H1 (cell line): Measurements from ENCODE around the gene TTC28.

Experiments
- ASH2L ChIP-seq: fragments of 200-600, 300-600 bp; sonication (generic); IDR thresholded peaks from one replicate; pipeline ENCODE4 v1.7.1; 2017; ENCODE audit warnings: low read length
- ATF3 ChIP-seq: IDR thresholded peaks from 2 replicates; pipeline ENCODE4 v1.6.1; 2011; ENCODE audit warnings: low read depth, mild to moderate bottlenecking, low read length; ENCODE audit not compliant: insufficient read depth
- BCL11A ChIP-seq, 2 experiments: IDR thresholded peaks; one replicate each; pipeline ENCODE4 v1.6.1; 2011; ENCODE audit warnings: low read depth in 2 of 2, low read length in 2 of 2, mild to moderate bottlenecking in 2 of 2
- CTCF ChIP-seq, 3 experiments: IDR thresholded peaks; 1 replicate in 2 of 3; 2 replicates in 1 of 3; pipeline versions ENCODE4 v1.5.1 to v1.6.1; 2011; ENCODE audit warnings: low read length in 3 of 3, mild to moderate bottlenecking in 3 of 3, inconsistent platforms in 2 of 3, low read depth in 1 of 3, moderate library complexity in 1 of 3; ENCODE audit not compliant: insufficient read depth in 1 of 3; ENCODE audit errors: control extremely low read depth in 1 of 3
- EP300 ChIP-seq, 2 experiments: IDR thresholded peaks; 1 replicate in 1 of 2; 2 replicates in 1 of 2; pipeline ENCODE4 v1.6.1; 2011 to 2012; ENCODE audit warnings: low read depth in 2 of 2, low read length in 2 of 2, mild to moderate bottlenecking in 2 of 2, borderline replicate concordance in 1 of 2, inconsistent platforms in 1 of 2, moderate library complexity in 1 of 2
- EZH2 ChIP-seq: fragments of 200-600 bp; sonication (generic); IDR thresholded peaks from 2 replicates; pipeline ENCODE4 v1.7.1; 2012; ENCODE audit warnings: low read depth, mild to moderate bottlenecking, moderate library complexity, low read length, inconsistent platforms; ENCODE audit not compliant: severe bottlenecking
- JUND ChIP-seq: IDR thresholded peaks from 2 replicates; pipeline ENCODE4 v1.6.1; 2011; ENCODE audit warnings: mild to moderate bottlenecking, improper control_type of control experiment, low read length
- MAX ChIP-seq: IDR thresholded peaks from 2 replicates; pipeline ENCODE4 v1.6.1; 2012; ENCODE audit warnings: inconsistent platforms
- NRF1 ChIP-seq: IDR thresholded peaks from 2 replicates; pipeline ENCODE4 v1.6.1; 2011; ENCODE audit warnings: mild to moderate bottlenecking, low read depth, low read length, improper control_type of control experiment
- RAD21 ChIP-seq, 2 experiments: IDR thresholded peaks in 1 of 2; conservative IDR thresholded peaks in 1 of 2; 2 replicates each; pipeline ENCODE4 v1.6.1; 2011; ENCODE audit warnings: low read depth in 2 of 2, low read length in 2 of 2, improper control_type of control experiment in 1 of 2, inconsistent platforms in 1 of 2, mild to moderate bottlenecking in 1 of 2, moderate library complexity in 1 of 2
- SP1 ChIP-seq: IDR thresholded peaks from 2 replicates; pipeline ENCODE4 v1.6.1; 2011; ENCODE audit warnings: low read depth, low read length
- TAF1 ChIP-seq: IDR thresholded peaks from 2 replicates; pipeline ENCODE4 v1.6.1; 2011; ENCODE audit warnings: mild to moderate bottlenecking, low read depth, low read length

GRCh38 chr22:28027453-28028448 is 651.9 kb downstream of the TTC28 start:
- TF ChIP-seq TAF1, result no peak
- TF ChIP-seq CTCF (IDR thresholded peaks at IDR 0.05; ENCODE audit: control extremely low read depth in 1 of 3, insufficient read depth in 1 of 3, low read depth in 1 of 3, low read length in 3 of 3), result no peak
- no peak for TF ChIP-seq JUND
- no peak for TF ChIP-seq ATF3
- no peak for TF ChIP-seq NRF1
- TF ChIP-seq RAD21 (IDR thresholded peaks at IDR 0.05 in 1 of 2, conservative IDR thresholded peaks at IDR 0.05 in 1 of 2; ENCODE audit: low read depth in 2 of 2, low read length in 2 of 2), result no peak
- TF ChIP-seq EP300 (IDR thresholded peaks at IDR 0.05; ENCODE audit: borderline replicate concordance in 1 of 2, low read depth in 2 of 2, low read length in 2 of 2), result no peak
- TF ChIP-seq BCL11A (IDR thresholded peaks at IDR 0.05; ENCODE audit: low read depth in 2 of 2, low read length in 2 of 2), result no peak
- TF ChIP-seq EZH2, result no peak
- no peak for TF ChIP-seq SP1
- TF ChIP-seq MAX, result no peak
- no peak for TF ChIP-seq ASH2L
